ENCODE measurements around the gene CUL5. TPM values are rescaled to one million over a fixed set of nuclear protein-coding genes. Genes with fewer than 3 reads are reported as not detected.

Gene CUL5
- total RNA-seq, 1 donor from 2014 or later = 30.0 TPM

DNA sequence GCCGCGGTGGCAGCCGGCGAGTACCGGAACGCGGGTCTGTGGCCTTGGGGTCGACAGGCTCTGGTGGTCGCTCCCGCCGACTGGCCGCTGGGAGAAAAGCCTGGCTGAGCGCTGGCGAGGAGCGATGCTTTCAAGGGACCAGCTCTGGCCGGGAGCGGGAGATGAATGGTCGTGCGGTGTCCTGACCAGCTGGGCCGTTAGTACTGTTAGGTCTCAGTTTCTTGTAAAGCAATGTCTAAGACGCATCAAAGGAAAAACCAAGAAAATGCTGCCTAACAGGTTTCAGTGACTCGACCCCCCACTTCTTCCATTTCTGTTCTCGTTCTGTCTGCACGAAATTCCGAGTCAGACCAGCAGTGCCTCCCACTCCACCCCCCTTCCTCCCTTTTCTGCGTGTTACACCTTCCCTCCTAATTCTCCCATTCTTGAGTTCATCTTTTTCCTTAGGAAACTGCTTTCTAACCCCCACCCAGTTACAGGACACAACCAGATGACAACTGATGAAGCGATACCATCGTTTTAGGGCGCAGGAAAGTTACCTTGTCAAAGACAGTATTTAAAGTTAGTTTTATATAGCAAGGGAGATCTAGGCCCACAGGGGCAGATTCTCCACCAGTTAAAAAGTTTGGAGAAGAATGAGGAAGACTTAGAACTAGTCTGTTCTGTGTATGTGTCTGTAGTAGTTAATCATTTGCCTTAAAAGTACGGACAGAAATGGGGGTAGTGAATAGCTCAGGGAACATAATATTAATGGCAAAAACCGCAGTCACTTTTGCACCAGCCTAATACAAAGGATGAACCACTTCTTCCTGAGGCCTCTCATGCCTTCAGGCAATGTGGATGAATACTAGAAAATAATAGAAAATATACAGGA, 1.0 kb downstream of the CUL5 start:
- peaks cover 13% of the 10 kb centered on the region for H3K4me1 Mint-ChIP-seq (ENCODE audit: low read depth)
- no peaks in the 10 kb centered on the region for H3K9me3 Mint-ChIP-seq (ENCODE audit: low read depth)
- peak overlapping the region; percentile 96 for H3K4me3 Mint-ChIP-seq (ENCODE audit: unreplicated experiment)
- H3K27me3 Mint-ChIP-seq (ENCODE audit: low read depth) = no peaks in the 10 kb centered on the region
- H3K27ac Mint-ChIP-seq (ENCODE audit: unreplicated experiment) = peak overlapping the region; percentile 99
- no peaks in the 10 kb centered on the region for H3K36me3 Mint-ChIP-seq (ENCODE audit: low read depth)
- TF ChIP-seq CTCF (IDR thresholded peaks at IDR 0.05) = no peak
- DNase-seq (ENCODE audit: low spot score) = peak; percentile 93

DNA sequence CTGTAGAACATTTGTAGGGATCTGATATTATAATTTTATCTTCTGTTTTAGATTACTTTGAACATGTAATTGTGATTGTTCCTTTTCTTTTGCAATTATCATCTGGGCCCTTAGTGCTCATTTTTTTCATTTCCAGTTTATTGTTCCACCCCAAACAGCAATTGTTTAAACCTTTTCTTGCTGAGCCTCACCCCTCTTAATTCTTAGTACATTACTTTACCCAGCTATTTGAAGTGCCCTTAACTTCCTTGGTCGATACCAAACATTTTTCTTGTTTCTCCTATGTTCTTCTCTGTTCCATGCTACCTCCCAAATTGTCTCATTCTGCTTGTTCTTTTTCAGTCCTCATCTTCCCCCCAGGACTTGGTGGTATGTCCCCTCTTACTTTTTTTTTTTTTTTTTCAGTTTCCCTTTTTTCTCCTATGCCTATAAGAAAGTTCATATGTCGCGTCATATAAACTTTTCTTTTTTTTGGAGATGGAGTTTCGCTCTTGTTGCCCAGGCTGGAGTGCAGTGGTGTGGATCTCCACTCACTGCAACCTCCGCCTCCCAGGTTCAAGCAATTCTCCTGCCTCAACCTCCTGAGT, 3.5 kb downstream of the CUL5 start:
- Mint-ChIP-seq H3K27ac (ENCODE audit: unreplicated experiment) (no peak overlapping the region), H3K36me3 (ENCODE audit: low read depth) (no peaks in the 10 kb centered on the region), H3K4me1 (ENCODE audit: low read depth) (peaks cover 16% of the 10 kb centered on the region), H3K27me3 (ENCODE audit: low read depth) (no peaks in the 10 kb centered on the region), H3K4me3 (ENCODE audit: unreplicated experiment) (no peak overlapping the region), H3K9me3 (ENCODE audit: low read depth) (no peaks in the 10 kb centered on the region)
- no peak for TF ChIP-seq CTCF (IDR thresholded peaks at IDR 0.05)
- DNase-seq (ENCODE audit: low spot score) = no peak

DNA sequence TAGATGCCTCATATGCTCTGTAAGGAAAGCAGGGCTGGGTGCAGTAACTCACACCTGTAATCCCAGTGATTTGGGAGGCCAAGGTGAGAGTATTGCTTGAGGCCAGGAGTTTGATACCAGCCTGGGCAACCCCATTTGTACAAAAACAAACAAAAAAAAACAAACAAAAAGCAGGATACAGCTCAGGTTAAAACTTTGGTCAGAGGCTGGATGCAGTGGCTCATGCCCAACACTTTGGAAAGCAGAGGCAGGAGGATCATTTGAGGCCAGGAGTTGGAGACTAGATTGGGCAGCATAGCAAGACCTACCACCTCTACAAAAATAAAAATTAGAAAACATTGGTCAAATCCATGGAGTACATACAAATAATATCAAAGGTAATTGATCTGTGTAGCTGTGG, 7.9 kb downstream of the CUL5 start:
- Mint-ChIP-seq H3K4me1 (ENCODE audit: low read depth) (peaks cover 16% of the 10 kb centered on the region), H3K27me3 (ENCODE audit: low read depth) (no peaks in the 10 kb centered on the region), H3K36me3 (ENCODE audit: low read depth) (no peaks in the 10 kb centered on the region), H3K4me3 (ENCODE audit: unreplicated experiment) (no peak overlapping the region), H3K27ac (ENCODE audit: unreplicated experiment) (no peak overlapping the region), H3K9me3 (ENCODE audit: low read depth) (no peaks in the 10 kb centered on the region)
- no peak for DNase-seq (ENCODE audit: low spot score)
- TF ChIP-seq CTCF (IDR thresholded peaks at IDR 0.05) = no peak

DNA sequence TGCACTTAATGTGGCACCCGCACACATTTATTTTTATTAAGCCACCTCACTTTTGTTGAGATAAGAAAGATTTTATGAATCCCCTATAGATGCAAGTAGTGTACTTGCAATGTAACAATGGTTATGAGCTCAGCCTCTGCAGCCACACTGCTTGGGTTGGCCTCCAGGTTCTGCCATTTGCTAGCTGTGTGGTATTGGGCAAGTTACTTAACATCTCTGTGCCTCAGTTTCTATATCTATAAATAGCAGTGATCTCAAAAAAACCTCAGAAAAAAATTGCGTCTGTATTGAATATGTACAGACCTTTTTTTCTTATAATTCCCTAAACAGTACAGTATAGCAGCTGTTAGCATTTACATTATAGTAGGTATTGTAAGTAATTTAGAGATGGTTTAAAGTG, 10.0 kb downstream of the CUL5 start:
- TF ChIP-seq CTCF (IDR thresholded peaks at IDR 0.05) = no peak
- Mint-ChIP-seq H3K27ac (ENCODE audit: unreplicated experiment) (no peak overlapping the region), H3K27me3 (ENCODE audit: low read depth) (no peaks in the 10 kb centered on the region), H3K4me3 (ENCODE audit: unreplicated experiment) (no peak overlapping the region), H3K9me3 (ENCODE audit: low read depth) (no peaks in the 10 kb centered on the region), H3K36me3 (ENCODE audit: low read depth) (no peaks in the 10 kb centered on the region), H3K4me1 (ENCODE audit: low read depth) (peaks cover 28% of the 10 kb centered on the region)
- DNase-seq (ENCODE audit: low spot score) = no peak

GRCh38 chr11:108019870-108020540, 11.3 kb downstream of the CUL5 start:
- Mint-ChIP-seq H3K9me3 (ENCODE audit: low read depth) (no peaks in the 10 kb centered on the region), H3K27me3 (ENCODE audit: low read depth) (no peaks in the 10 kb centered on the region), H3K27ac (ENCODE audit: unreplicated experiment) (peak overlapping the region; percentile 8), H3K36me3 (ENCODE audit: low read depth) (no peaks in the 10 kb centered on the region), H3K4me1 (ENCODE audit: low read depth) (peaks cover 25% of the 10 kb centered on the region), H3K4me3 (ENCODE audit: unreplicated experiment) (no peak overlapping the region)
- TF ChIP-seq CTCF (IDR thresholded peaks at IDR 0.05) = no peak
- DNase-seq (ENCODE audit: low spot score) = no peak
